GM19438 (cell line): ENCODE measurements around the gene PDXK.
A peak's percentile ranks its signal among the peaks of the same experiment; 100 is the strongest.
"Not testable (repeated sequence)": the region's sequence is repeated elsewhere in the genome, so short reads cannot be mapped to it uniquely, and the experiment has no call there.

Experiments
- ATAC-seq: cut with Tn5 transposase; IDR thresholded peaks from one replicate; pipeline ENCODE4 v1.9.1; 2021; ENCODE audit warnings: low read depth; ENCODE audit not compliant: unreplicated experiment

Gene PDXK

GRCh38 chr21:43696214-43696613 is 22.7 kb upstream of the PDXK start:
- ATAC-seq: no peak

GRCh38 chr21:43697758-43698643 is 20.9 kb upstream of the PDXK start:
- no peak for ATAC-seq

GRCh38 chr21:43699492-43699777 is 19.5 kb upstream of the PDXK start:
- ATAC-seq: not testable (repeated sequence)

GRCh38 chr21:43699933-43700599 is 18.9 kb upstream of the PDXK start:
- no peak for ATAC-seq

- ATAC-seq: no peak
Measured at GRCh38 chr21:43701936-43702784, 16.8 kb upstream of the PDXK start.

GRCh38 chr21:43702785-43703034 is 16.2 kb upstream of the PDXK start:
- no peak for ATAC-seq

GRCh38 chr21:43703035-43703880 is 15.7 kb upstream of the PDXK start:
- no peak for ATAC-seq

- ATAC-seq: no peak
Measured at GRCh38 chr21:43707462-43707861, 11.5 kb upstream of the PDXK start.

- ATAC-seq: no peak
Measured at GRCh38 chr21:43708745-43709381, 10.1 kb upstream of the PDXK start.

- ATAC-seq: no peak
Measured at GRCh38 chr21:43712268-43712942, 6.5 kb upstream of the PDXK start.

GRCh38 chr21:43713123-43713522 is 5.8 kb upstream of the PDXK start:
- not testable (repeated sequence) for ATAC-seq

- ATAC-seq: peak; percentile 22
Measured at GRCh38 chr21:43716376-43717165, 2.4 kb upstream of the PDXK start.

- no peak for ATAC-seq
Measured at GRCh38 chr21:43717166-43717853, 1.6 kb upstream of the PDXK start.

GRCh38 chr21:43717967-43718871 is 710 bp upstream of the PDXK start:
- ATAC-seq: no peak

- ATAC-seq: peak; percentile 3
Measured at GRCh38 chr21:43719748-43720538, 1.0 kb downstream of the PDXK start.

GRCh38 chr21:43720539-43721166 is 1.7 kb downstream of the PDXK start:
- no peak for ATAC-seq
